Stimulated activated CD4-positive, alpha-beta T cell treated with anti-CD3 and anti-CD28 coated beads, Interleukin-4, amount 100 ng/mL, for 1 hour (primary cell): ENCODE measurements around the gene KLK6.
"Not testable (repeated sequence)": the region's sequence is repeated elsewhere in the genome, so short reads cannot be mapped to it uniquely, and the experiment has no call there.

Source experiments
- DNase-seq: peaks from one replicate; pipeline ENCODE4 v3.0.0-alpha.2; 2020

KLK6 gene

DNA sequence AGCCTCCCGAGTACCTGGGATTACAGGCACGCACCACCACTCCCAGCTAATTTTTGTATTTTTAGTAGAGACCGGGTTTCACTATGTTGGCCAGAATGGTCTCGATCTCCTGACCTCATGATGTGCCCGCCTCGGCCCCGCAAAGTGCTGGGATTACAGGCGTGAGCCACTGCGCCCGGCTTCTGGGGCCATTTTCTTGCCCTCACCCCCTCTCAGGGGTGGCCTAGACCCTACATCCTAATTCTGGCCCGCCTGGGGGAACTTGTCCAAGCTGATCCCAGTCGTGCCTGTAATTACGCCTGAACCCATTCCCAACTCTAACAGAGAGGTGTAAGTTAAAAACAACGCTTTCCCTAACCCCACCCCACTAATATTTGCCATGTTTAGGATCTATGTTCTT is 15.0 kb upstream of the KLK6 start:
- DNase-seq = not testable (repeated sequence)

DNA sequence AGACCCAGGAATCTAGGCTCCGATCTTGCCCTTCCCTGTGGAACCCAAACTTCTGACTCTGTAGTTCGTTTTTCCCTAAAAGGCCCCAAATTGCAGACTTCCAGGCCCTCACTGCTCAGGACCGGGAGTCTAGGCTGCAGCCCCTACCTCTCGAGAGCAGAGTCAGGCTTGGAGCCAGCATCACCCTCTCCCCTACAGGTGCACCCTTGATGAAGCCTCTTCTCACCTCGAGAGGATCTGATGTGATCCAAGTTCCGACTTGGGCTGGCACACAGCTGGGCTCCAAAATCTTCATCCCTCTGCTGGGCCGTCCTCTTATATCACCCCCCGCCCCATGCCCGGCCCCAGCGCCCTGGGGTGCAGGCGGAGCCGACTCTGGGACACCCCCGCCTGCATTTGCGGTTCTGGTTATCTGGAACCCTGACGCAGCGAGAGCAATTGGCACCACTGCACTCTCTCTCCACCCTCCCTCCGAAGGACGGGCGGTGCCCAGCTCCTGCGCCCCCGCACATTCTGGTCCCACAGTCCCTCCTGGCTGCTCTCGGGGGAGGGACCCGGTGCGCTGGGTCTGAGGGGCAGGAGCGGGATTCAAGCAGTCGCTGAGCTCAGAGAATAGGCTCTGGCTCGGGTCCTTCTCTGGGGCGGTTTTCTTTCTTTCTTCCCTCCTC is 14.4 kb upstream of the KLK6 start, which contains the start of gene KLK7:
Gene KLK7, minus strand, starts transcription at position 293 of the 668 bp plus-strand sequence. CDS start 1,518 bp downstream, outside the sequence.
- no peak for DNase-seq

DNA sequence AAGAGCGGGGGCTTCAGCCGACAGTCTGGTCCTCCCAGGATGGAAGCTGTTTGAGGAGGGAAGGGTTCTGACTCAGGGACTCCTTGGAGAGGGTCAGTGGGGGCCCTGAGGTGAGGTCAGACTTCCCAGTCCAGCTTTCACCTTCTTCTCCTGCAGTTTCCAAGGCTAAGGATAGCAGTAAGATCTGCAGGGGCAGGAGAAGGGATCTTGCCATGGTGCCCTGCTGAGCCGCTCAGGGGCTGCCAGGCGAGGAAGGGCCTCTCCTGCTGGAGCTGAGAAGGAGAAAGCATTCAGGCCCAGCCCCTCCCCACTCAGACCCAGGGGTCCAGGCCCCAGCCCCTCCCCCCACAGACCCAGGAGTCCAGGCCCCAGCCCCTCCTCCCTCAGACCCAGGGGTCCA is 12.8 kb upstream of the KLK6 start:
- DNase-seq = no peak

DNA sequence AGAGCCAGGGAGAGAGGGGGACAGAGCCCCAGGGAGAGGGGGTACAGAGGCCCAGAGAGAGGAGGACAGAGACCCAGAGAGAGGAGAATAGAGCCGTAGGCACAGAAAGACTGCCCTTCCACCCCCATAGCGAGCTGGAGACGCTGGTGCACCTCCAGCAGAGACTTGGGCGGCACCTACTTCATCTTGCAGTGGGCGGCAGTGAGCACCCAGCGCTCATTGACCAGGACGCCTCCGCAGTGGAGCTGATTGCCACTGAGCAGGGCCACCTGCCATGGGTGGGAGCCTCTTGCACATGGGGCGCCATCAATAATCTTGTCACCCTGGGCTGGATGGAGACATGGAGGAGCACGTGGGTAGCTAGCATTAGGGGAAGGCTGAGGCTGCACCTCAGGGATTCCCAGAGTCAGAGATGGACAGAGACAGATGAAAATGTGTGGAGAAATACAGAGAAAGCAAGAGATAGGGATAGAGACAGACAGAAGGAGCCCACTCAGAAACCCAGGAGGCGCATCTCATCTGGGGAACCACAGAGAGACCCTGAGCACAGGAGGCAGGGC is 12.3 kb upstream of the KLK6 start:
- no peak for DNase-seq

DNA sequence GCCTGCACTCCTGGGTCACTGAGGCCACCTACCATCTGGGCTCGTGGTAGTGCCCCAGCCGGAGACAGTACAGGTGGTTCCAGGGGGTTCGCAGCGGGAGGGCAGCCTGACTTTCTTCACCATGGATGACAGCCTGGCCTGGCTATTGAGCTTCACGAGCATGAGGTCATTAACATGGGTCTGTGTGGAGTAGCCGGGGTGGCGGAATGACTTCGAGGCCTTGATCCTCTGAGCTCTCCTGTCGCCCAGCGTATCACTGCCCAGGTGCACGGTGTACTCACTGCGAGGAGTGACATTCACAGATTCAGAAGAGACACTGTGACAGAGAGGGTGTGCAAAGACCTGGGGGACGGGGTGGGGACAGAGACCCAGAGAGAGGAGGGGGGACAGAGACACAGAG is 10.8 kb upstream of the KLK6 start:
- DNase-seq = no peak

DNA sequence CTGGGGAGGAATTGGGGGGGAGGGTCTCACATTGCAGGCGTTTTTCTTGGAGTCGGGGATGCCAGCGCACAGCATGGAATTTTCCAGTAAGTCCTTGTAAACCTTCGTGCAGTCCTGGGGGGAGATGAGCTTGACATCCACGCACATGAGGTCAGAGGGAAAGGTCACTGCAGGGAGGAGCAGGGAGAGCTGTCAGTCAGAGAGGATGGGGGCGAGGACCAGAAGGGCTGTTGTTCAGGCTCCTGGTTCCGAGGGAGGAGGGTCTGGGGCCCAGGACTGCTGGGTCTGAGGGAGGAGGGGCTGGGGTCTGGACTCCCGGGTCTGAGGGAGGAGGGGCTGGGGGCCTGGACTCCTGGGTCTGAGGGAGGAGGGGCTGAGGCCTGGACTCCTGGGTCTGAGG is 10.4 kb upstream of the KLK6 start:
- no peak for DNase-seq

DNA sequence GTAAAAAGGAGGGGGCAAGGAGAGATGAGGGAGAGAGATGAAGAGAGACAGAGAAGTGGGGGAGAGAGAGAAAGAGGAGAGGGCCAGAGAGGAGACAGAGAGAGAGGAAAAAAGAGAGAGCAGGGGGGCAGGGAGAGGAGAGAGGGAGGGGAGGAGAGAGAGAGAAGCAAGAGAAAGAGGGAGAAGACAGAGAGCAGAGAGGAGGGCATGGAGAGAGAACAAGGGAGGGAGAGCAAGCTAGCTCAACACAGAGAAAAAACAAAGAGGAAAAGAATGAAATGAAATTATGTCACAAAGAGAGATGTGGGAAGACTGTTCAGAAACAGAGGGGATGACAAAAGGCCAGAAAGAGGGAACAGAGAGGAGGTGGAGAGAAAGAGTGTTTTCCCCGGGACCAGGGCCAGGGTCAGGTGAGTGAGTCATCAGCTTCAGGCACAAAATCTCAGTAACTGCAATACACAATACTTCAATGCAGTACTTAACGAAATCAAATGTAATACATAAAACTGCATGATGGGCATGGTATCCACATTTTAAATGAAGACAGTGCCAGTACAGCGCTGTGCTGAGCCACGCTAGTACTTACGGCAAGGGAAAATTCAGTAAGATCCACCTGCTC is 9.5 kb upstream of the KLK6 start:
- no peak for DNase-seq

DNA sequence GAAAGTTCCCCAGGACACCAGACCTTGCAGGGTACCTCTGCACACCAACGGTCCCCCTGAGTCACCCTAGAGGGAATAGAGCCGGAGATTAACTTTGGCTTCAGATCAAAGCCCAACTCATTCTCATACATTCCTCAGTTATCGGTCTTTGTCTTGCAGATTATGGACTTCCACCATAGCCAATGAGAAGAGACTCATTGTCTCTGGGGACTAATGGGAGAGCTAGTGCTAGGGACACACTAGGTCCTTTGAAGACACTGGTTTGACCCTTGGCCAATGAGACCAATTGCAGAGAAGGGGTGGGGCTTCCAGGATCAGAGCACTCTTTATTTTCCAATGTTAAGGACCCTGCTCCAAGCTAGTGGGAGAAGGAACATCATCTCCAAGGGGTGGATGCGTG is 8.2 kb upstream of the KLK6 start:
- no peak for DNase-seq

DNA sequence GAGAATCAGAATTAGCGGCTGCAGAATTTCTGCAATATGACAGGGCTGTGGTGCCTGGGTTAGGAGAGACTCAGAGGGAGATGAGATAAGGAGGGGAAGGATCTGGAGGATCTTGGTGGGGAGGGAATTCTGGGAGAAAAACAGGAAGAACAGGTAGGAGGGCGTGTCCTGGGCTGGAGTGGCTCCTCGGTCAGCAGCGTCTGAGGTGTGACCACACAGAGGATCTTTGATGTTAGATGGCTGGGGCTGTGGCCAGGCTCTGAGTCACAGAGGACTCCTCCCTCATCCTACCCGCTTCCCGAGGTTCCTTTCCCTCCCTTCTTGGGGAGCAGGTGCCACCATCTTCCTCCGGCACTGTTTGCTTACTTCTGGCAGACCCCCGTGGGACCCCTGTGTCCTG is 6.4 kb upstream of the KLK6 start:
- DNase-seq = no peak

DNA sequence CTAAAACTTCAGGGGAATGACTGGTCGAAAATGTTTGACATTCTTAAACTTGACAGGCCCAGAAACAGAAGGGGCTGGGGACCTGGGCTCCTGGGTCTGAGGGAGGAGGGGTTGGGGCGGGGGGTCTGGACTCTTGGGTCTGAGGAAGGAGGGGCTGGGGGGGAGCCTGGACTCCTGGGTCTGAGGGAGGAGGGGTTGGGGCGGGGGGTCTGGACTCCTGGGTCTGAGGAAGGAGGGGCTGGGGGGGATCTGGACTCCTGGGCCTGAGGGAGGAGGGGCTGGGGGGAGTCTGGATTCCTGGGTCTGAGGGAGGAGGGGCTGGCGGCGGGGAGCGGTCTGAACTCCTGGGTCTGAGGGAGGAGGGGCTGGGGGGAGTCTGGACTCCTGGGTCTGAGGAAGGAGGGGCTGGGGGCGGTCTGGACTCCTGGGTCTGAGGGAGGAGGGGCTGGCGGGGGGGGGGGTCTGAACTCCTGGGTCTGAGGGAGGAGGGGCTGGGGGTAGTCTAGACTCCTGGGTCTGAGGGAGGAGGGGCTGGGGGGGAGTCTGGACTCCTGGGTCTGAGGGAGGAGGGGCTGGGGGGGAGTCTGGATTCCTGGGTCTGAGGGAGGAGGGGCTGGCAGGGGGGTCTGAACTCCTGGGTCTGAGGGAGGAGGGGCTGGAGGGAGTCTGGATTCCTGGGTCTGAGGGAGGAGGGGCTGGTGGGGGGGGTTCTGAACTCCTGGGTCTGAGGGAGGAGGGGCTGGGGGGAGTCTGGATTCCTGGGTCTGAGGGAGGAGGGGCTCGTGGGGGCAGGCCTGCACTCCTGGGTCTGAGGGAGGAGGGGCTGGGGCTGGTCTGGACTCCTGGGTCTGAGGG is 5.5 kb upstream of the KLK6 start:
- no peak for DNase-seq

DNA sequence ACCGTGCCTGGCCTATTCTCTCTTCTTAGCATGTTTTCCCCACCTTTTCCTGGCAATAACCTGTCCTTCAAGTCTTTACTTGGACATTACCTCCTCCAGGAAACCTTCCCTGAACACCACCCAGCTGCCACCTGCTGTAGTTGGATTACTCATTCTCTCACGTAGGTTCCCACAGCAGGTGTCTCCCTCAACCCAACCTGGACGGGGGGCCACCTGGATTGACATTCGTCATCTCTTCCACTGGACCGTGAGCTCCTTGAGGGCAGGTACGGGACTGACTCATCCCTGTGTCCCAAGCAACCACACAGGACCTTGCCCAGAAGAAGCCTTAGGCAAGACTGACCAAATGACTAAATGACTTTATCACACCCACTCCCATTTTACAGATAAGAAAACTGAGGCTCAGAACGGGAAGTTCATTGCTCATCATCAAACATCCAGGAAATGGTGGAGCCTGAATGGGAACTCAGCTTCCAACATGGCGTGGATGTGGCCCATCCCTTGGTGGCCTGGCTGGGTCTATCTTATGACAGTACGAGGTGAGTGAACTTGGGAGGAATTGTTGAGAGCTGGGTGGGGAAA is 3.5 kb upstream of the KLK6 start:
- no peak for DNase-seq

DNA sequence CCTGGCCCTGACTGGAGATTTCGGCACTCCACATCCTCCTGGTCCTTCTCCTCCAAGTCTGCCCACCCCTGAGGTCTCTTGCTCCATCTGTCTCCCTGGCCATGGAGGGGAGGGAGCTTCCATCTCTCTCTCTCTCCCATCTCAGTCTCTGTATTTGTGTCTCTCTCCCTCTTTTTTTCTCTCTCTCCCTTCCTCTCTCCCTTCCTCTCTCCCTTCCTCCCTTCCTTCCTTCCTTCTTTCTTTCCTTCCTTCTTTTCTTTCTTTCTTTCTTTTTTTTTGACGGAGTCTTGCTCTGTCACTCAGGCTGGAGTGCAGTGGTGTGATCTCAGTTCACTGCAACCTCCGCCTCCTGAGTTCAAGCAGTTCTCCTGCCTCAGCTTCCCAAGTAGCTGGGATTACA is 419 bp upstream of the KLK6 start:
- DNase-seq = not testable (repeated sequence)

DNA sequence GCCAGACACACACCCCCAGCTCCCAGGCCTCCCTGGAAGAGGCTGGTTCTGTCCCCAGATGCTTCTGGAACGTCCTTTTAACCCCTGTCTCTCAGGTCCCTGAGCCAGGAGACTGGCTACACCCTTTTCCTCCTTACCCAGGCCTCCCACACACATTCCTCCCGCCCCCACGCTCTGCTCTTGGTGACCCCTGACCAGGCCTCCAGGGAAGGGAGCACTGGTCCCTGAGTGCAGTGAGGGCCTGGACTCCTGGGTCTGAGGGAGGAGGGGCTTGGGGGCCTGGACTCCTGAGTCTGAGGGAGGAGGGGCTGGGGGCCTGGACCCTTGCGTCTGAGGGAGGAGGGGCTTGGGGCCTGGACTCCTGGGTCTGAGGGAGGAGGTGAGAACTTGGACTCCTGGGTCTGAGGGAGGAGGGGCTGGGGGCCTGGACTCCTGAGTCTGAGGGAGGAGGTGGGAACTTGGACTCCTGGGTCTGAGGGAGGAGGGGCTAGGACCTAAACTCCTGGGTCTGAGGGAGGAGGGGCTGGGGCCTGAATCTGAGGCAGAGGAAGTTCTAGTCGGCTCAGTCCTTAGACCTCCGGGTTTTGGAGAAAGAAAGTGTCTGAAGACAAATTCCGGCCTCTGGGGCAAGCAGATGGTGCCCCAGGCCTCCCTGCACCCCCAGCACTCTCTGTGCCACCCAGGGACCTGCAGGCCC is 527 bp downstream of the KLK6 start:
- no peak for DNase-seq

DNA sequence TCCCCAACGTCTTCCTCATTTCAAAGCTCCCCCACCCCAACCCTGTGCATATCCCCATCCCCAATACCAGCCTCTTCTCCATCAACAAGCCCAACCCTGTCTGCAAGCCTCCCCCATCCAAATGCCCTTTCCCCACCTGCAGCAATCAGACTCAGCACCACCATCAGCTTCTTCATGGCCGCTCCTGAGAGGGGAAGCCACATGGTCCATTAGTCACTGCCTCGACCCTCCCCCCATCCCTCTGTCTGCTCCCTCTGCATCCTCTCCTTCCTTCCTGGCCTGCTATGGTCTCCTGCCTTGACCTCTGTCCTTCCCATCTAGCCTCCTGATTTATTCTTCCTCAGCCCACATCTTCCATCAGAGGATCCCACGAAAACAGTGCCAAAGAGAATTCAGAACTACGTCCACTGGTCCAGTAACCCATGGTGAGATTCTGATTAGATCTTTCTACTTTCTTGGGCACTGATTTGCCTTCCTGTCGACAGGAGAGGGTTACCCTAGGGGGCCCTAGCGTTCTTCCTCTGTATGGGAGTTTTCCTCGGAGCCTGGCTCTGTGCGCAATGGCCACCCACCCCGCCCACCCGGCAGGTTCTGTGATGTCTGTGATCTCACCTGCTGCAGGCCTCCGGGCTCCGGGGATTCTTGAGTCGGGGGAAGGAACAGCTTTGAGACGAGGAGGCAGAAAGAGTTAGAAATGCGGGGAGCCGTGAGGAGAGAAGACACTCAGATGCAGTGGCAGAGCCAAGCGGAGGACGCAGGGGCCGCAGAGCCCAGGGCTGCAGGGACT is 1.3 kb downstream of the KLK6 start:
- DNase-seq = no peak

DNA sequence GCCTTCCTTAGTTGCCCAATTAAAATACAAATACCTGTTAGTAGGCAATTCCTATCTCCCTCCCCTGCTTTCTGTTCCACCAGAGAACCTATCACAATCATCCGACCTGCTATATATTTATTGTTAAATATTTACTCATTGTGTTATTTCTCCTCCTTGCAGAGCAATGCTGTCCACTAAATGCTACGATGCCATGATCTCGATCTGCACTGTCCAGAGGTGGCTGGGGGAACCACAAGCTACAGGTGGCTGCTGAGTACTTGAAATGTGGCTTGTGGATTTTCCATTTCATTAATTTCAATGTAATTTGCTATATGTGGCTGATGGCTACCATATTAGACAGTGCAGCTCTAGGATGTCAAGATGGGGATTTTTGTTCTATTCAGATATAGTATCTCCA is 5.1 kb downstream of the KLK6 start:
- no peak for DNase-seq

DNA sequence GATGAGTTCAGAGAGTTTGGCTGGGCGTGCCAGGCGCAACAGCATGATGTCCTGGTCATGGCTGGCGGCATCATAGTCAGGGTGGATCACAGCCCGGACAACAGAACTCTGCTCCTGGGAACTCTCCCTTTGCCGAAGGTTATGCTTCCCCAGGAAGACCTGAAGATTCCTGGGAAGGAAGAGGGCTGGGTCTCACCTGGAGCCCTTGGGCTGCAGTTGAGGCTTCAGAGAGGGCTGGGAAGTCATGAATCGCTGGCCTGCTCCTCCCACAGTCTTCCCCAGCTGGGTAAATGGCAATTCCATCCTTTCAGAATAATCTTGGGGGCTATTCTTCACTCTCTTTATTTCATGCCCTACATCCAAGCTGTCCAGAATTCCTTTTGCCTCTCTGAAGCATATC is 6.0 kb downstream of the KLK6 start:
- no peak for DNase-seq

DNA sequence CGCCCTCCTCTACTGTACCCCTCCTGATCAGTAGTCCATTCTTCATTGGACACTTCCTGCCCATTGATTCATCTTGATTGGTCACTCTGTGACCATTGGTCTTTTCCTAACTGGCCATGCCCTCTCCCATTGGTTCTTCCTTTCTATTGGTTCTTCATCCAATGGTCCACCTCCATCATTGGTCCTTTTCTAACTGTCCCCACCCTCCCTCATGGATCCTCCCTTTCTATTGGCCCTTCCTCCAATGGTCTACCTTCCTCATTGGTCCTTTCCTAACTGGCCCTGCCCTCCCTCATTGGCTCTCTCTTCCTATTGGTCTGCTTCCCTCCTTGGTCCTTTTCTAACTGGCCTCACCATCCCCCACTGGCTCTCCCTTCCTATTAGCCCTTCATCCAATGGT is 7.1 kb downstream of the KLK6 start:
- DNase-seq = no peak

DNA sequence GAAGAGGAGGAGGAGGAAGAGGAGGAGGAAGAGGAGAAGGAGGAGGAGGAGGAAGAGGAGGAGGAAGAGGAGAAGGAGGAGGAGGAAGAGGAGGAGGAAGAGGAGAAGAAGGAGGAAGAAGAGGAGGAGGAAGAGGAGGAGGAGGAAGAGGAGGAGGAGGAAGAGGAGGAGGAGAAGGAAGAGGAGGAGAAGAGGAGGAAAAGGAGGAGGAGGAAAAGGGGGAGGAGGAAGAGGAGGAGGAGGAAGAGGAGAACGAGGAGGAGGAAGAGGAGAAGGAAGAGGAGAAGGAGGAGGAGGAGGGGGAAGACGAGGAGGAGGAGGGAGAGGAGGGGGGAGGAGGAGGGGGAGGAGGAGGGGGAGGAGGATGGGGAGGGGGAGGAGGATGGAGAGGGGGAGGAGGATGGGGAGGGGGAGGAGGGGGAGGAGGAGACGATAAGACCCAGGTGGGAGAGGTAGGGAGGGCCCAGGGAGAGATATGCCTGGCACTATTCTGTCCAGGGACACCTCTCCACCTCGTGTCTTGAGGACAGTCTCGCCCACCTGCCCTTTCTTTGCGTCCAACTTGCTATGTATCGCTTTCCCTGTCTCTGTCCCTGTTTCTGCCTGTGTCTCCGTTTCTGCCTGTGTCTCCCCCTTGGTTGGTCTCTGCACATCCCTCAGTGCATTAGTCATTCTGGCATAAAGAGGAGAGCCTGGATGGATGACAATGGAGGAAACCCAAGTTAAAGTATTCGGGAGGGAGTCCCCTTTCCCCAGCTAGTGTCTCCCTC is 9.5 kb downstream of the KLK6 start:
- DNase-seq = no peak

DNA sequence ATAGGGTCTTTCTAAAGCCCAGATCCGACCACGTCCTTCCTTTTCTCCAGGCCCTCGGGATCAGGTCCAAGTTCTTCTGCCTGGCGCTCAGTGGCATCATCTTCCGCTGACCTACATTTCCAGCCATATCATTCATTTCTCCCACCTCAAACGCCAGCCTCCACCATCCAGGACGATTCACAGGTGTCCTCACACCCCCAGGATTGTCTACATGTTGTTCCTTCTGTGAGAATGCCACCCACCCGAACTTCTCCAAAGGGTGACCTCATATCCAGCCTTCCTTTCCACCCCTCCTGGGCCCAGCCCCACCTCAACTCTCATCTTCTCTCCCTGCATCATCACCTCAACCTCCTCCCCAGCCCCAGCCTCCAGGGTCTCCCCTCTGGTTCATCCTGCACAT is 11.8 kb downstream of the KLK6 start:
- no peak for DNase-seq

DNA sequence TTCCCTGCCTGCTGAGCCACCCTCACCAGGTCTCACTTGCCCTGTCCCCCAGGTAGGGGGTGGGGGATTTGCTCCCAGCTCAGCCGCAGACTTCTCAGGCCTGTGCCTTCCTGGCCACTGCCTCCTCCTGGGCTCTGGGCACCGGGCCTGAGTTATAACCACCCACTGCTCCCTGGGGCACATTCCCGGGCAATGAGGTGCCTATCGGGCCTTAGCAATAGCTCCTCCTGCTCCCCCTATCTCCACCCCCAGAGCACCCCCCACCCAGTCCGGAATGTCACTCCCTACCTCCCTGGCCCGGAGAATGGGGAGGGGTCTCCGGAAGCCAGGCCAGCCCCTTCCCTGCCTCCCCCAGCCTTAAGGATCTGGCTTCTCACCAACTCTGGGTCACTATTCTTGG is 16.5 kb downstream of the KLK6 start, which contains the start of gene KLK5:
Gene KLK5, minus strand, starts transcription at position 129 of the 400 bp plus-strand sequence. CDS start 381 bp downstream, outside the sequence.
- DNase-seq = no peak

DNA sequence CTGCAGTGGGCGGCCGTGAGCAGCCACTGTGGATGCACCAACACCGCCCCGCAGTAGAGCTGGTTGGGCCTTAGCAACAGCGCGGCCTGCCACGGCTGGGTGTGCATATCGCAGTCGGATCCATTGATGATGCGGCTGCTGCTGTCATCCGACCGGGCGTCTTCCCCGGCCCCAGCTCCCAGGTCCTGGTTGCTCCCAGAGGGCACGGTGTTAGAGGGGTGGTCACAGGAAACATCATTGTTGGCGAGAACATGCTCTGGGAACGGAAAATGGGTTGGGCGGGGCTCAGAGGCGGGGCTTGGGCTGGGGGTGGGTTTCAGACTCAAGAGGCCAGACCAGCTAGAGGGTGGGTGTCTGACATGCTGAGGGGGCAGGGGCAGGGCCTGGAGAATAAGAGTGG is 19.5 kb downstream of the KLK6 start:
- DNase-seq = no peak
